ENCODE measurements around the gene BTBD18. TPM values are rescaled to one million over a fixed set of nuclear protein-coding genes. Genes with fewer than 3 reads are reported as not detected.

The BTBD18 gene
- total and polyA plus RNA-seq, 5 donors from 2014 or later: 0.20 to 0.61 (median 0.52) TPM; not detected in 1

GRCh38 chr11:57762235-57762861, 10.7 kb upstream of the BTBD18 start:
- no peak for ATAC-seq (ENCODE audit: low read depth in 2 of 2)
- no peaks in the 10 kb centered on the region for H3K27me3 ChIP-seq (ENCODE audit: control insufficient read depth, insufficient read depth, low read length)

DNA sequence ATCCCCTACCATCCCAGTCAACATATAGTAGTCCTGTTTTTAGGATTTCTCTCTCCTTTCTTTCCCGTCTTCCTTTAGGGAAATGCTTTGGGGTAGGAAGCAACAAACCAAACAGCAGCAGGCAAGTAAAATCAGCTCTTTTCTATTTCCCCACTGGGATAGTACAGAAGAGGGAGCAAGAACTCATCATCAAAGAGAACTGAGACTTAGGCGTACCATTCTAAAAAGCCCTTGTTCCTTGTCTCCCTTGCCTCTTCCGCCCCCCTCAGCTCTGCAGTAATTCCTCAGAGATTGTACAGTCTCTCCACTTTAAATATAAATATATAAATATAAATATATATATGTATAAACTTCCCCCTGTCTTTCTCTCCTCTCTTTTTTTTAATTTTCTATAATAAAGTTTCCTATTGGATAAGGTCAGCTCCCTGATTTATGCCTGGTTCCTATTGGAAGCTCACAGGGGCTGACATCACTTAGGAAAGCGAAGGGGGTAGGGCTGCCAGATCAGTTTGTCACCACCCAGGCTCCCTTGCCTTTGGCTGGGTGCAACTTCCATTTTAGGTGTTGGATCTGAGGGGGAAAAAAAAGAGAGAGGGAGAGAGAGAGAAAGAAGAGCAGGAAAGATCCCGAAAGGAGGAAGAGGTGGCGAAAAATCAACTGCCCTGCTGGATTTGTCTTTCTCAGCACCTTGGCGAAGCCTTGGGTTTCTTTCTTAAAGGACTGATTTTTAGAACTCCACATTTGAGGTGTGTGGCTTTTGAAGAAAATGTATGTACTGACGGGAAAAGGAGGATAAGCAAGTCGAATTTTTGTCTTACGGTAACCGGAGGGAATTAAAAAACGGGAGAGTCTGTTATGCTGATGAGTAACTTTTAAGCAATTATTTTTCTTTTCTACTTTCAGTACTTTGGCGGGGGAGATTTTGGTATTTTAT, 9.9 kb upstream of the BTBD18 start, which contains the start of gene CTNND1:
TSS of gene CTNND1 (plus strand) at position 502 of the 934 bp plus-strand sequence. CDS start 29,677 bp downstream, outside the sequence.
- DNase-seq (no peak), ATAC-seq (ENCODE audit: low read depth in 2 of 2) (no peak)
- Mint-ChIP-seq H3K9me3 (no peaks in the 10 kb centered on the region), H3K27me3 (no peaks in the 10 kb centered on the region), H3K36me3 (peaks cover 7% of the 10 kb centered on the region), H3K4me1 (peaks cover 0 to 9% (median under 1%) of the 10 kb centered on the region in 4 donors), H3K4me3 (no peak within 1 kb of the TSS), H3K27ac (no peak within 1 kb of the TSS)
- no peak within 1 kb of the TSS for H3K4me3 ChIP-seq (ENCODE audit: low read depth, low read length)
- no peaks in the 10 kb centered on the region for H3K9me3 ChIP-seq (ENCODE audit: control insufficient read depth in 2 of 2, low read length in 2 of 2)
- H3K36me3 ChIP-seq (ENCODE audit: control insufficient read depth, insufficient read depth, low read length): no peaks in the 10 kb centered on the region
- no peaks in the 10 kb centered on the region for H3K4me1 ChIP-seq (ENCODE audit: control insufficient read depth, insufficient read depth, low read length, poor library complexity, severe bottlenecking)
- H3K27ac ChIP-seq (ENCODE audit: insufficient read depth, low read length, poor library complexity, severe bottlenecking): no peak within 1 kb of the TSS
- no peaks in the 10 kb centered on the region for H3K27me3 ChIP-seq (ENCODE audit: control insufficient read depth, insufficient read depth, low read length)

More at GRCh38 chr11:57762235-57762861, 10.7 kb upstream of the BTBD18 start:
- H3K27me3 Mint-ChIP-seq: no peaks in the 10 kb centered on the region
- Histone ChIP-seq H3K27ac (ENCODE audit: insufficient read depth, low read length, poor library complexity, severe bottlenecking) (no peak overlapping the region), H3K4me1 (ENCODE audit: control insufficient read depth, insufficient read depth, low read length, poor library complexity, severe bottlenecking) (no peaks in the 10 kb centered on the region), H3K4me3 (ENCODE audit: low read depth, low read length) (no peak overlapping the region), H3K36me3 (ENCODE audit: control insufficient read depth, insufficient read depth, low read length) (no peaks in the 10 kb centered on the region), H3K9me3 (ENCODE audit: control insufficient read depth in 2 of 2, low read length in 2 of 2) (no peaks in the 10 kb centered on the region)
- peaks cover 0 to 9% (median under 1%) of the 10 kb centered on the region in 4 donors for H3K4me1 Mint-ChIP-seq
- peaks cover 10% of the 10 kb centered on the region for H3K36me3 Mint-ChIP-seq
- H3K27ac Mint-ChIP-seq: no peak overlapping the region
- no peak for DNase-seq
- H3K9me3 Mint-ChIP-seq: no peaks in the 10 kb centered on the region
- no peak overlapping the region for H3K4me3 Mint-ChIP-seq

GRCh38 chr11:57758174-57758573, 6.6 kb upstream of the BTBD18 start:
- no peaks in the 10 kb centered on the region for H3K27me3 ChIP-seq (ENCODE audit: control insufficient read depth, insufficient read depth, low read length)
- no peak for ATAC-seq (ENCODE audit: low read depth in 2 of 2)
- H3K36me3 Mint-ChIP-seq: peaks cover 4% of the 10 kb centered on the region
- no peak overlapping the region for H3K27ac Mint-ChIP-seq
- H3K4me1 Mint-ChIP-seq: peaks cover 0 to 3% (median 0%) of the 10 kb centered on the region in 4 donors
- H3K4me1 ChIP-seq (ENCODE audit: control insufficient read depth, insufficient read depth, low read length, poor library complexity, severe bottlenecking): no peaks in the 10 kb centered on the region
- no peaks in the 10 kb centered on the region for H3K9me3 ChIP-seq (ENCODE audit: control insufficient read depth in 2 of 2, low read length in 2 of 2)
- H3K4me3 Mint-ChIP-seq: no peak overlapping the region
- DNase-seq: no peak
- H3K4me3 ChIP-seq (ENCODE audit: low read depth, low read length): no peak overlapping the region
- no peaks in the 10 kb centered on the region for H3K9me3 Mint-ChIP-seq
- no peaks in the 10 kb centered on the region for H3K36me3 ChIP-seq (ENCODE audit: control insufficient read depth, insufficient read depth, low read length)
- H3K27me3 Mint-ChIP-seq: no peaks in the 10 kb centered on the region
- no peak overlapping the region for H3K27ac ChIP-seq (ENCODE audit: insufficient read depth, low read length, poor library complexity, severe bottlenecking)

GRCh38 chr11:57752954-57753353, 1.3 kb upstream of the BTBD18 start:
- no peaks in the 10 kb centered on the region for H3K36me3 ChIP-seq (ENCODE audit: control insufficient read depth, insufficient read depth, low read length)
- H3K27me3 Mint-ChIP-seq: no peaks in the 10 kb centered on the region
- no peak overlapping the region for H3K27ac Mint-ChIP-seq
- no peak overlapping the region for H3K27ac ChIP-seq (ENCODE audit: insufficient read depth, low read length, poor library complexity, severe bottlenecking)
- DNase-seq (no peak), ATAC-seq (ENCODE audit: low read depth in 2 of 2) (no peak)
- peaks cover 0 to 6% (median 4%) of the 10 kb centered on the region in 4 donors for H3K4me1 Mint-ChIP-seq
- H3K36me3 Mint-ChIP-seq: peaks cover 5% of the 10 kb centered on the region
- H3K27me3 ChIP-seq (ENCODE audit: control insufficient read depth, insufficient read depth, low read length): no peaks in the 10 kb centered on the region
- no peaks in the 10 kb centered on the region for H3K9me3 ChIP-seq (ENCODE audit: control insufficient read depth in 2 of 2, low read length in 2 of 2)
- H3K4me3 ChIP-seq (ENCODE audit: low read depth, low read length): no peak overlapping the region
- no peaks in the 10 kb centered on the region for H3K9me3 Mint-ChIP-seq
- no peak overlapping the region for H3K4me3 Mint-ChIP-seq
- H3K4me1 ChIP-seq (ENCODE audit: control insufficient read depth, insufficient read depth, low read length, poor library complexity, severe bottlenecking): no peaks in the 10 kb centered on the region

DNA sequence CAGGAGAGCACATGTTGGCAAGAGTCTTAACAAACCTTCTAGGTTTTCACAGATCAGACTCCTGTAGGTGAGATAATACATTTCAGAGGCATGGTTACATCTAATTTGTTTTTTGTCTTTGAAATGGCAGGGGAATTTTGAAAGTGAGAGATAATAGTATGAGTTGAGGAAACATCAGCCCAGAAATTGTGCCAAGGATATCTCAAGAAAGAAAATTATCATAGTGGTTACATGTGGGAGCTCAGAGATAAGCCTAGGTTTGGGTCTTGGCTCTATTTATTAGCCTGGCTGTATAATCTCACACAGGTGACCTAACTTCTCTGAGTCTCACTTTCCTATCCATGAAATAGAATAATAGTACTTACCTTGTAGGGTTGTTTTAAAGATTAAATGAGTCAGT, 443 bp downstream of the BTBD18 start:
- Histone ChIP-seq H3K27me3 (ENCODE audit: control insufficient read depth, insufficient read depth, low read length) (no peaks in the 10 kb centered on the region), H3K27ac (ENCODE audit: insufficient read depth, low read length, poor library complexity, severe bottlenecking) (no peak overlapping the region), H3K9me3 (ENCODE audit: control insufficient read depth in 2 of 2, low read length in 2 of 2) (no peaks in the 10 kb centered on the region), H3K4me1 (ENCODE audit: control insufficient read depth, insufficient read depth, low read length, poor library complexity, severe bottlenecking) (no peaks in the 10 kb centered on the region), H3K4me3 (ENCODE audit: low read depth, low read length) (no peak overlapping the region), H3K36me3 (ENCODE audit: control insufficient read depth, insufficient read depth, low read length) (no peaks in the 10 kb centered on the region)
- H3K9me3 Mint-ChIP-seq: no peaks in the 10 kb centered on the region
- ATAC-seq (ENCODE audit: low read depth in 2 of 2) (no peak), DNase-seq (no peak)
- no peaks in the 10 kb centered on the region for H3K27me3 Mint-ChIP-seq
- H3K36me3 Mint-ChIP-seq: peaks cover 9% of the 10 kb centered on the region
- H3K4me3 Mint-ChIP-seq: no peak overlapping the region
- H3K4me1 Mint-ChIP-seq: peaks cover 0 to 12% (median 7%) of the 10 kb centered on the region in 4 donors
- peak overlapping the region in 1 of 3 donors; percentile 48 for H3K27ac Mint-ChIP-seq

GRCh38 chr11:57746920-57747319, 4.7 kb downstream of the BTBD18 start:
- H3K4me1 Mint-ChIP-seq: peaks cover 17 to 39% (median 21%) of the 10 kb centered on the region in 4 donors
- no peak overlapping the region for H3K27ac ChIP-seq (ENCODE audit: insufficient read depth, low read length, poor library complexity, severe bottlenecking)
- H3K9me3 Mint-ChIP-seq: no peaks in the 10 kb centered on the region
- no peaks in the 10 kb centered on the region for H3K9me3 ChIP-seq (ENCODE audit: control insufficient read depth in 2 of 2, low read length in 2 of 2)
- H3K27ac Mint-ChIP-seq: peak overlapping the region in 2 of 3 donors; percentile 3 to 85
- no peaks in the 10 kb centered on the region for H3K27me3 Mint-ChIP-seq
- H3K4me1 ChIP-seq (ENCODE audit: control insufficient read depth, insufficient read depth, low read length, poor library complexity, severe bottlenecking): peaks cover 12% of the 10 kb centered on the region
- no peaks in the 10 kb centered on the region for H3K27me3 ChIP-seq (ENCODE audit: control insufficient read depth, insufficient read depth, low read length)
- no peak for DNase-seq
- no peak overlapping the region for H3K4me3 ChIP-seq (ENCODE audit: low read depth, low read length)
- ATAC-seq (ENCODE audit: low read depth in 2 of 2): no peak
- H3K36me3 Mint-ChIP-seq: peaks cover 14% of the 10 kb centered on the region
- peak overlapping the region in 1 of 4 donors; percentile 49 for H3K4me3 Mint-ChIP-seq
- peaks cover 26% of the 10 kb centered on the region for H3K36me3 ChIP-seq (ENCODE audit: control insufficient read depth, insufficient read depth, low read length)

DNA sequence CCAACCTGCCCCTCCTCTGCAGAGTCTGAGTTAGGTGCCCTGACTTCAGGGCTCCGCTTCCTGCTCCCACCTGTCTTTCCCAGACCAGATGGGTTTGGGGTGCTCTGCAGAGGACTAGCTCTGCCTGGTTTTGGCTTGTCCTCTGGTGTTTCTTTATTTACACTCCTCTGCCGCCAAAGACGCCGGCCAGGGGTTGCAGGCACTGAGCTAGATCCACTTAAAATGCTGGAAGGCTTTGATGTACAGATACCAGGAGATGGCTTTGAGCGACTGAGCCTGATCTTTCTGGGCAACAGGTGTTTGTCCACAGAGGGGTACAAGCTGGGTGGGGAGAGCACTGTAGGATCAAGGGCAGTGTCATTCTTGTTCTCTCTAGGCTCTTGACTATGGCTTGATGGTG, 6.4 kb downstream of the BTBD18 start:
- no peak overlapping the region for H3K4me3 ChIP-seq (ENCODE audit: low read depth, low read length)
- H3K4me1 ChIP-seq (ENCODE audit: control insufficient read depth, insufficient read depth, low read length, poor library complexity, severe bottlenecking): peaks cover 19% of the 10 kb centered on the region
- Mint-ChIP-seq H3K27me3 (peaks cover 4% of the 10 kb centered on the region), H3K4me1 (peaks cover 17 to 47% (median 26%) of the 10 kb centered on the region in 4 donors), H3K27ac (peak overlapping the region in 2 of 3 donors; percentile 52 to 74), H3K9me3 (no peaks in the 10 kb centered on the region), H3K4me3 (peak overlapping the region in 2 of 4 donors; percentile 35 to 58), H3K36me3 (peaks cover 11% of the 10 kb centered on the region)
- peaks cover 26% of the 10 kb centered on the region for H3K36me3 ChIP-seq (ENCODE audit: control insufficient read depth, insufficient read depth, low read length)
- DNase-seq (no peak), ATAC-seq (ENCODE audit: low read depth in 2 of 2) (no peak)
- no peaks in the 10 kb centered on the region for H3K9me3 ChIP-seq (ENCODE audit: control insufficient read depth in 2 of 2, low read length in 2 of 2)
- no peaks in the 10 kb centered on the region for H3K27me3 ChIP-seq (ENCODE audit: control insufficient read depth, insufficient read depth, low read length)
- H3K27ac ChIP-seq (ENCODE audit: insufficient read depth, low read length, poor library complexity, severe bottlenecking): no peak overlapping the region
